Activated naive CD4-positive, alpha-beta T cell treated with anti-CD3 and anti-CD28 coated beads, Interleukin-2, amount 10 ng/mL, durations not matched to agents 7 days and 5 days (primary cell): ENCODE data around the gene ALOX12.
A peak's percentile ranks its signal among the peaks of the same experiment; 100 is the strongest.

Experiments used
- CTCF ChIA-PET: fragments of 350-600 bp; sonication (Branson Sonifier 250); formaldehyde crosslinking; loops from one replicate; lab custom pipeline; 2021; ENCODE audit warnings: antibody characterized with exemption; lab: Charles Lee
- DNase-seq: peaks from one replicate; pipeline ENCODE4 v3.0.0-alpha.2; 2020
- H3K27ac Mint-ChIP-seq: one replicate; pipeline ENCODE4 v1.8.0; 2021; ENCODE audit warnings: mild to moderate bottlenecking, moderate library complexity, mixed read lengths
- H3K27me3 Mint-ChIP-seq: one replicate; pipeline ENCODE4 v1.8.0; 2021; ENCODE audit warnings: mild to moderate bottlenecking, mixed read lengths
- H3K36me3 Mint-ChIP-seq: one replicate; pipeline ENCODE4 v1.8.0; 2021; ENCODE audit warnings: mixed read lengths
- H3K4me1 Mint-ChIP-seq: one replicate; pipeline ENCODE4 v1.8.0; 2021; ENCODE audit warnings: mixed read lengths
- H3K4me3 Mint-ChIP-seq: one replicate; pipeline ENCODE4 v1.8.0; 2021; ENCODE audit warnings: mild to moderate bottlenecking, moderate library complexity, mixed read lengths
- H3K9me3 Mint-ChIP-seq: one replicate; pipeline ENCODE4 v1.8.0; 2021; ENCODE audit warnings: mixed read lengths

ALOX12 gene

GRCh38 chr17:7011415-7011814 lies 15.6 kb downstream of the ALOX12 start:
- H3K27ac Mint-ChIP-seq, result peak overlapping the region; percentile 100
- CTCF ChIA-PET, result interaction anchor here (1.3 to 1.4 kb wide), 2 partner anchors 97 to 98 kb away, joined by 3 to 5 read pairs; no protein-coding TSS in a partner anchor
- peaks cover 39% of the 10 kb centered on the region for H3K36me3 Mint-ChIP-seq

GRCh38 chr17:7011942-7012254 lies 16.0 kb downstream of the ALOX12 start:
- peaks cover 5% of the 10 kb centered on the region for H3K27me3 Mint-ChIP-seq
- peak overlapping the region; percentile 99 for H3K4me3 Mint-ChIP-seq
- DNase-seq, result no peak
- peaks cover 67% of the 10 kb centered on the region for H3K4me1 Mint-ChIP-seq
- peak overlapping the region; percentile 100 for H3K27ac Mint-ChIP-seq
- no peaks in the 10 kb centered on the region for H3K9me3 Mint-ChIP-seq
- CTCF ChIA-PET, result interaction anchor here (0.9 to 1.9 kb wide), 4 partner anchors 10 to 169 kb away, joined by 3 to 8 read pairs (median 4); no protein-coding TSS in a partner anchor
- peaks cover 43% of the 10 kb centered on the region for H3K36me3 Mint-ChIP-seq

More at GRCh38 chr17:7011415-7011814, 15.6 kb downstream of the ALOX12 start:
- Mint-ChIP-seq H3K4me3 (peak overlapping the region; percentile 99), H3K27me3 (peaks cover 5% of the 10 kb centered on the region), H3K9me3 (no peaks in the 10 kb centered on the region), H3K4me1 (peaks cover 64% of the 10 kb centered on the region)
- DNase-seq, result no peak

- Mint-ChIP-seq H3K4me1 (peaks cover 79% of the 10 kb centered on the region), H3K27me3 (peaks cover 8% of the 10 kb centered on the region), H3K4me3 (peak overlapping the region; percentile 99), H3K9me3 (no peaks in the 10 kb centered on the region), H3K36me3 (peaks cover 42% of the 10 kb centered on the region), H3K27ac (peak overlapping the region; percentile 100)
- DNase-seq, result peak; percentile 99
- CTCF ChIA-PET, result no interaction called here
These were observed 18.6 kb downstream of the ALOX12 start for GRCh38 chr17:7014261-7014994.

- Mint-ChIP-seq H3K4me1 (peaks cover 73% of the 10 kb centered on the region), H3K27ac (peak overlapping the region; percentile 96), H3K36me3 (peaks cover 42% of the 10 kb centered on the region), H3K9me3 (no peaks in the 10 kb centered on the region), H3K27me3 (peaks cover 14% of the 10 kb centered on the region), H3K4me3 (peak overlapping the region; percentile 82)
- peak; percentile 85 for DNase-seq
- CTCF ChIA-PET, result interaction anchor here (0.8 to 1.3 kb wide), 3 partner anchors 11 to 100 kb away, joined by 3 to 4 read pairs (median 3); no protein-coding TSS in a partner anchor
These were observed 19.4 kb downstream of the ALOX12 start for GRCh38 chr17:7014995-7015958.

- peak overlapping the region; percentile 82 for H3K4me3 Mint-ChIP-seq
- no peaks in the 10 kb centered on the region for H3K9me3 Mint-ChIP-seq
- peak overlapping the region; percentile 96 for H3K27ac Mint-ChIP-seq
- DNase-seq, result no peak
- H3K36me3 Mint-ChIP-seq, result peaks cover 40% of the 10 kb centered on the region
- peaks cover 73% of the 10 kb centered on the region for H3K4me1 Mint-ChIP-seq
- CTCF ChIA-PET, result interaction anchor here (0.9 to 1.0 kb wide), 2 partner anchors 102 to 105 kb away, joined by 3 to 4 read pairs; no protein-coding TSS in a partner anchor
- H3K27me3 Mint-ChIP-seq, result peaks cover 24% of the 10 kb centered on the region
These were observed 20.6 kb downstream of the ALOX12 start for GRCh38 chr17:7016418-7016817.

- peaks cover 30% of the 10 kb centered on the region for H3K27me3 Mint-ChIP-seq
- H3K36me3 Mint-ChIP-seq, result peaks cover 36% of the 10 kb centered on the region
- peaks cover 73% of the 10 kb centered on the region for H3K4me1 Mint-ChIP-seq
- peak overlapping the region; percentile 96 for H3K27ac Mint-ChIP-seq
- peak overlapping the region; percentile 82 for H3K4me3 Mint-ChIP-seq
- CTCF ChIA-PET, result interaction anchor here (0.9 to 1.0 kb wide), 2 partner anchors 103 to 106 kb away, joined by 3 to 4 read pairs; no protein-coding TSS in a partner anchor
- no peak for DNase-seq
- no peaks in the 10 kb centered on the region for H3K9me3 Mint-ChIP-seq
These were observed 21.3 kb downstream of the ALOX12 start for GRCh38 chr17:7016886-7017826.

GRCh38 chr17:7017827-7018200 lies 22.0 kb downstream of the ALOX12 start:
- CTCF ChIA-PET, result no interaction called here
- H3K27ac Mint-ChIP-seq, result peak overlapping the region; percentile 96
- H3K36me3 Mint-ChIP-seq, result peaks cover 35% of the 10 kb centered on the region
- peaks cover 33% of the 10 kb centered on the region for H3K27me3 Mint-ChIP-seq
- H3K4me1 Mint-ChIP-seq, result peaks cover 77% of the 10 kb centered on the region
- no peaks in the 10 kb centered on the region for H3K9me3 Mint-ChIP-seq
- DNase-seq, result no peak
- peak overlapping the region; percentile 82 for H3K4me3 Mint-ChIP-seq

GRCh38 chr17:7018331-7018964 lies 22.6 kb downstream of the ALOX12 start:
- H3K9me3 Mint-ChIP-seq, result no peaks in the 10 kb centered on the region
- no peak for DNase-seq
- peaks cover 39% of the 10 kb centered on the region for H3K27me3 Mint-ChIP-seq
- H3K4me1 Mint-ChIP-seq, result peaks cover 81% of the 10 kb centered on the region
- CTCF ChIA-PET, result interaction anchor here (8.4 kb wide), 1 partner anchor 104 kb away, joined by 51 read pairs; no protein-coding TSS in a partner anchor
- H3K27ac Mint-ChIP-seq, result no peak overlapping the region
- H3K4me3 Mint-ChIP-seq, result no peak overlapping the region
- H3K36me3 Mint-ChIP-seq, result peaks cover 31% of the 10 kb centered on the region

GRCh38 chr17:7019367-7019766 lies 23.5 kb downstream of the ALOX12 start:
- Mint-ChIP-seq H3K36me3 (peaks cover 24% of the 10 kb centered on the region), H3K4me1 (peaks cover 84% of the 10 kb centered on the region), H3K4me3 (no peak overlapping the region), H3K9me3 (no peaks in the 10 kb centered on the region), H3K27ac (no peak overlapping the region), H3K27me3 (peaks cover 48% of the 10 kb centered on the region)
- CTCF ChIA-PET, result interaction anchor here (0.5 to 8.4 kb wide), 3 partner anchors 16 to 390 kb away, joined by 4 to 51 read pairs (median 28); no protein-coding TSS in a partner anchor
- no peak for DNase-seq

GRCh38 chr17:7019839-7020519 lies 24.1 kb downstream of the ALOX12 start:
- H3K4me1 Mint-ChIP-seq, result peaks cover 88% of the 10 kb centered on the region
- no peak for DNase-seq
- H3K4me3 Mint-ChIP-seq, result no peak overlapping the region
- CTCF ChIA-PET, result interaction anchor here (0.5 to 8.4 kb wide), 6 partner anchors 13 to 390 kb away, joined by 4 to 51 read pairs (median 16); no protein-coding TSS in a partner anchor
- peak overlapping the region; percentile 45 for H3K27ac Mint-ChIP-seq
- H3K36me3 Mint-ChIP-seq, result peaks cover 22% of the 10 kb centered on the region
- peaks cover 50% of the 10 kb centered on the region for H3K27me3 Mint-ChIP-seq
- H3K9me3 Mint-ChIP-seq, result no peaks in the 10 kb centered on the region

- Mint-ChIP-seq H3K9me3 (no peaks in the 10 kb centered on the region), H3K27me3 (peaks cover 50% of the 10 kb centered on the region), H3K4me1 (peaks cover 80% of the 10 kb centered on the region), H3K36me3 (peaks cover 18% of the 10 kb centered on the region), H3K27ac (no peak overlapping the region), H3K4me3 (no peak overlapping the region)
- CTCF ChIA-PET, result interaction anchor here (0.6 to 8.4 kb wide), 16 partner anchors 8 to 581 kb away, joined by 3 to 51 read pairs (median 6); partner anchors contain the start of genes RNASEK, SLC16A13 and XAF1
- DNase-seq, result no peak
These were observed 25.2 kb downstream of the ALOX12 start for GRCh38 chr17:7020894-7021664.
